ENCODE data around the gene NTRK2. TPM values are rescaled to one million over a fixed set of nuclear protein-coding genes. Genes with fewer than 3 reads are reported as not detected.

Gene NTRK2
- total RNA-seq, 2 experiments from 2014 or later, result 0.02 to 0.05 TPM

- Mint-ChIP-seq H3K4me1 (ENCODE audit: low read depth) (no peaks in the 10 kb centered on the region), H3K36me3 (ENCODE audit: low read depth) (no peaks in the 10 kb centered on the region), H3K4me3 (no peak overlapping the region), H3K9me3 (no peaks in the 10 kb centered on the region), H3K27me3 (ENCODE audit: low read depth) (peaks cover 3% of the 10 kb centered on the region), H3K27ac (no peak overlapping the region)
- no peak for DNase-seq
- CTCF ChIA-PET, result no interaction called here
- intact Hi-C loops (cut with micrococcal nuclease), result no loop called here
Observed at GRCh38 chr9:84856181-84856632, 186.7 kb downstream of the NTRK2 start.

GRCh38 chr9:84857211-84857610, 187.7 kb downstream of the NTRK2 start:
- H3K4me1 Mint-ChIP-seq (ENCODE audit: low read depth), result no peaks in the 10 kb centered on the region
- CTCF ChIA-PET, result no interaction called here
- H3K36me3 Mint-ChIP-seq (ENCODE audit: low read depth), result no peaks in the 10 kb centered on the region
- no peak overlapping the region for H3K27ac Mint-ChIP-seq
- peaks cover 3% of the 10 kb centered on the region for H3K27me3 Mint-ChIP-seq (ENCODE audit: low read depth)
- no peak overlapping the region for H3K4me3 Mint-ChIP-seq
- no peaks in the 10 kb centered on the region for H3K9me3 Mint-ChIP-seq
- intact Hi-C loops (cut with micrococcal nuclease), result no loop called here
- DNase-seq, result no peak

- DNase-seq, result no peak
- H3K4me1 Mint-ChIP-seq (ENCODE audit: low read depth), result peaks cover 4% of the 10 kb centered on the region
- intact Hi-C loops (cut with micrococcal nuclease), result no loop called here
- H3K9me3 Mint-ChIP-seq, result no peaks in the 10 kb centered on the region
- H3K27me3 Mint-ChIP-seq (ENCODE audit: low read depth), result peaks cover 4% of the 10 kb centered on the region
- CTCF ChIA-PET, result no interaction called here
- H3K27ac Mint-ChIP-seq, result no peak overlapping the region
- no peak overlapping the region for H3K4me3 Mint-ChIP-seq
- H3K36me3 Mint-ChIP-seq (ENCODE audit: low read depth), result no peaks in the 10 kb centered on the region
Observed at GRCh38 chr9:84858364-84858763, 188.8 kb downstream of the NTRK2 start.

GRCh38 chr9:84860249-84861115, 191.0 kb downstream of the NTRK2 start:
- Mint-ChIP-seq H3K36me3 (ENCODE audit: low read depth) (no peaks in the 10 kb centered on the region), H3K4me3 (no peak overlapping the region), H3K27me3 (ENCODE audit: low read depth) (peaks cover 2% of the 10 kb centered on the region), H3K27ac (no peak overlapping the region), H3K9me3 (no peaks in the 10 kb centered on the region), H3K4me1 (ENCODE audit: low read depth) (peaks cover 4% of the 10 kb centered on the region)
- no peak for DNase-seq
- intact Hi-C loops (cut with micrococcal nuclease), result no loop called here
- CTCF ChIA-PET, result interaction anchor here (0.5 kb wide), 1 partner anchor 702 kb away, joined by 3 read pairs; no protein-coding TSS in a partner anchor

- no peaks in the 10 kb centered on the region for H3K9me3 Mint-ChIP-seq
- peaks cover 2% of the 10 kb centered on the region for H3K27me3 Mint-ChIP-seq (ENCODE audit: low read depth)
- intact Hi-C loops (cut with micrococcal nuclease), result no loop called here
- no peak overlapping the region for H3K27ac Mint-ChIP-seq
- DNase-seq, result no peak
- CTCF ChIA-PET, result interaction anchor here (0.5 kb wide), 1 partner anchor 701 kb away, joined by 3 read pairs; no protein-coding TSS in a partner anchor
- no peaks in the 10 kb centered on the region for H3K36me3 Mint-ChIP-seq (ENCODE audit: low read depth)
- H3K4me1 Mint-ChIP-seq (ENCODE audit: low read depth), result peaks cover 4% of the 10 kb centered on the region
- H3K4me3 Mint-ChIP-seq, result no peak overlapping the region
Observed at GRCh38 chr9:84861455-84861854, 191.9 kb downstream of the NTRK2 start.

GRCh38 chr9:84862308-84862707, 192.8 kb downstream of the NTRK2 start:
- Mint-ChIP-seq H3K27me3 (ENCODE audit: low read depth) (peaks cover 2% of the 10 kb centered on the region), H3K36me3 (ENCODE audit: low read depth) (no peaks in the 10 kb centered on the region), H3K4me3 (no peak overlapping the region), H3K4me1 (ENCODE audit: low read depth) (peaks cover 4% of the 10 kb centered on the region), H3K27ac (no peak overlapping the region), H3K9me3 (no peaks in the 10 kb centered on the region)
- DNase-seq, result no peak
- intact Hi-C loops (cut with micrococcal nuclease), result no loop called here
- CTCF ChIA-PET, result no interaction called here

GRCh38 chr9:84862810-84863287, 193.3 kb downstream of the NTRK2 start:
- Mint-ChIP-seq H3K36me3 (ENCODE audit: low read depth) (no peaks in the 10 kb centered on the region), H3K27ac (no peak overlapping the region), H3K27me3 (ENCODE audit: low read depth) (peaks cover 2% of the 10 kb centered on the region), H3K9me3 (no peaks in the 10 kb centered on the region), H3K4me1 (ENCODE audit: low read depth) (peaks cover 4% of the 10 kb centered on the region), H3K4me3 (no peak overlapping the region)
- intact Hi-C loops (cut with micrococcal nuclease), result no loop called here
- DNase-seq, result no peak
- CTCF ChIA-PET, result no interaction called here

- DNase-seq, result no peak
- peaks cover 2% of the 10 kb centered on the region for H3K27me3 Mint-ChIP-seq (ENCODE audit: low read depth)
- intact Hi-C loops (cut with micrococcal nuclease), result no loop called here
- no peaks in the 10 kb centered on the region for H3K9me3 Mint-ChIP-seq
- H3K36me3 Mint-ChIP-seq (ENCODE audit: low read depth), result no peaks in the 10 kb centered on the region
- peaks cover 4% of the 10 kb centered on the region for H3K4me1 Mint-ChIP-seq (ENCODE audit: low read depth)
- no peak overlapping the region for H3K4me3 Mint-ChIP-seq
- H3K27ac Mint-ChIP-seq, result no peak overlapping the region
- CTCF ChIA-PET, result no interaction called here
Observed at GRCh38 chr9:84863372-84863771, 193.8 kb downstream of the NTRK2 start.

GRCh38 chr9:84866396-84867175, 197.1 kb downstream of the NTRK2 start:
- no peak overlapping the region for H3K27ac Mint-ChIP-seq
- H3K4me1 Mint-ChIP-seq (ENCODE audit: low read depth), result peaks cover 4% of the 10 kb centered on the region
- H3K4me3 Mint-ChIP-seq, result no peak overlapping the region
- intact Hi-C loops (cut with micrococcal nuclease), result no loop called here
- no peak for DNase-seq
- peaks cover 2% of the 10 kb centered on the region for H3K27me3 Mint-ChIP-seq (ENCODE audit: low read depth)
- no peaks in the 10 kb centered on the region for H3K36me3 Mint-ChIP-seq (ENCODE audit: low read depth)
- CTCF ChIA-PET, result no interaction called here
- H3K9me3 Mint-ChIP-seq, result no peaks in the 10 kb centered on the region

- no peak overlapping the region for H3K4me3 Mint-ChIP-seq
- H3K4me1 Mint-ChIP-seq (ENCODE audit: low read depth), result peaks cover 4% of the 10 kb centered on the region
- H3K27ac Mint-ChIP-seq, result no peak overlapping the region
- no peak for DNase-seq
- H3K27me3 Mint-ChIP-seq (ENCODE audit: low read depth), result peaks cover 2% of the 10 kb centered on the region
- CTCF ChIA-PET, result no interaction called here
- H3K36me3 Mint-ChIP-seq (ENCODE audit: low read depth), result no peaks in the 10 kb centered on the region
- H3K9me3 Mint-ChIP-seq, result no peaks in the 10 kb centered on the region
- intact Hi-C loops (cut with micrococcal nuclease), result no loop called here
Observed at GRCh38 chr9:84867186-84867585, 197.7 kb downstream of the NTRK2 start.

GRCh38 chr9:84869091-84869490, 199.6 kb downstream of the NTRK2 start:
- intact Hi-C loops (cut with micrococcal nuclease), result no loop called here
- H3K27ac Mint-ChIP-seq, result no peak overlapping the region
- H3K4me3 Mint-ChIP-seq, result no peak overlapping the region
- DNase-seq, result no peak
- H3K4me1 Mint-ChIP-seq (ENCODE audit: low read depth), result no peaks in the 10 kb centered on the region
- CTCF ChIA-PET, result no interaction called here
- no peaks in the 10 kb centered on the region for H3K36me3 Mint-ChIP-seq (ENCODE audit: low read depth)
- no peaks in the 10 kb centered on the region for H3K9me3 Mint-ChIP-seq
- H3K27me3 Mint-ChIP-seq (ENCODE audit: low read depth), result no peaks in the 10 kb centered on the region

- Mint-ChIP-seq H3K27me3 (ENCODE audit: low read depth) (no peaks in the 10 kb centered on the region), H3K36me3 (ENCODE audit: low read depth) (no peaks in the 10 kb centered on the region), H3K4me1 (ENCODE audit: low read depth) (peaks cover 6% of the 10 kb centered on the region), H3K9me3 (no peaks in the 10 kb centered on the region), H3K27ac (no peak overlapping the region), H3K4me3 (no peak overlapping the region)
- intact Hi-C loops (cut with micrococcal nuclease), result no loop called here
- CTCF ChIA-PET, result no interaction called here
- DNase-seq, result no peak
Observed at GRCh38 chr9:84871983-84872382, 202.5 kb downstream of the NTRK2 start.
